Measurements from ENCODE around the gene HOMER3. TPM values are rescaled to one million over a fixed set of nuclear protein-coding genes. Genes with fewer than 3 reads are reported as not detected.

HOMER3 gene
- total RNA-seq: 1 to 10 TPM in 1 of 2 donors, under 1 TPM in 1; 0.86 to 1.8 TPM

DNA sequence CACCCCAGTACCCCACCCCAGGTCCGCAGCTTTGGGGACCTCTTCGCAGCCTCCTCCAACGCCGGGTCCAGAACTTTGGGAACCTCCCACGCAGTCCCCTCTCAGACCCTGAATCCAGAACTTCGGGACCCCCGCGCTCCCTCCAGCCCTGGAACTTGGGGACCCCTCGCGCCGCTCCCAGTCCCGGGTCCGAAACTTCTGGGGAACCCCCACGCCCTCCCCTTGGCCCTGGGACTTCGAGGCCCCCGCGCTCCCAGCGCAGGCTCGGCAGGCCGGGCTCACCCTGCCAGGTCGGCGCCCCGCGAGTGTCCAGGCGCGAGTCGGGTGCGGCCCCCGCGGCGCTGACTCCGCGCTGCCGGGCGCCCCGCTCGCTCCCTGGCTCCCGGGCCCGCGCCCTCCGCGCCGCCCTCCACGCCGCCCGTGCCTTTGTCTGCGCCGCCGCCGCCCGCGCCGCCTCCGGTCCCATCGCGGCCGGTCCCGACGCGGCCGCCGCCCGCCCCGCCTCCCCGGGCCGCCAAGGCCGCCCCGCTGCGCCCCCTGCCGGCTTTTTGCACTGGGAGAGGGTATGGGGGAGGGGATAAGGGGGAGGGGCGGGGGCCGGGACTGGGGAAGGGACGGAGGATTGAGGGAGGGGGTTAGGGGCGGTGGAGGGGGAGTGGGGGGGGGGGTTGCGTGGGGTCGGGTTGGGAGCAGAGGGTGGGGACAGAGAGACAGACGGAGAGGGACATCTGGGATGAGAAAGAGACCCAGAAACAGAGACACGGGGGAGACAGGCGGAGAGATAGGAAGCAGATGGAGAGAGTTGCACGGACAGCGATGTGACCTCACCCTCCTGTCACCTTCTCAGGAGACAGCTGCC lies at the start of gene HOMER3:
HOMER3 (minus strand) TSS at position 449 of the 859 bp plus-strand sequence. CDS start 2,235 bp downstream, outside the sequence.
- Mint-ChIP-seq H3K4me1 (ENCODE audit: low read depth) (peaks cover 10% of the 10 kb centered on the region), H3K27me3 (ENCODE audit: low read depth) (peaks cover 27% of the 10 kb centered on the region), H3K4me3 (peak within 1 kb of the TSS; percentile 79 to 80), H3K36me3 (ENCODE audit: insufficient read depth in 2 of 2) (no peaks in the 10 kb centered on the region), H3K27ac (no peak within 1 kb of the TSS), H3K9me3 (no peaks in the 10 kb centered on the region)
- DNase-seq (peak; percentile 85 to 88), ATAC-seq (replicated peaks in 1 of 2) (peak; percentile 89 to 90)

DNA sequence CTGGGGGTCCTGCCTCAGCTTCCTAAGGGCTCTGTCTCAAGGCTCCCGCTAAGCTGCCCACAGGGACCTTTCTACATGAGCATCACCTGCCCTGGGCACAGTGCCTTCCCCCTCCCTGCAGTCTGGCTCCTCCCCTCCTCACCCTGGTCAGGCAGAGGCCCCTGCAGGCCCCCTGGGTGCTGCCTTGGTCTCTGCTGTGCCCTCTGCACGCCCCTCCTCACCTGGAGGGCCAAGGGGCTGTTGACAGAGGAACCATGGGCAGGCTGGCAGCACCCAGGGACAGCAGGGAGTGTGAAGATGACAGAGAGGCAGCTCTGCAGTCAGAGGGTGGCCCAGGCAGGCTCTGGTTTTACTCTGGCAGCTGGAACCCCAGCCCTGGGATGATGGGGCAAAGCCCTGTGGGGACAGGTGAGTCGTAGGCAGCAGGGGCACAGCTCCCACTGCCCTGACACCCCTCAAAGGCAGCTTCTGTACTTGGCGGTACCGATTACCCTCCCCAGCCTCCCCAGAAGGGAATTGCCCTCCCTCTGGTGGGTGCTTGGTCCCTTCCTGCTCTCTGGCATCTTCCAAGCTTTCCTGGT lies 49.2 kb upstream of the HOMER3 start:
- no peak overlapping the region for H3K27ac Mint-ChIP-seq
- no peaks in the 10 kb centered on the region for H3K27me3 Mint-ChIP-seq (ENCODE audit: low read depth)
- H3K4me3 Mint-ChIP-seq: no peak overlapping the region
- H3K36me3 Mint-ChIP-seq (ENCODE audit: insufficient read depth in 2 of 2): peaks cover 5 to 9% of the 10 kb centered on the region in 2 donors
- H3K4me1 Mint-ChIP-seq (ENCODE audit: low read depth): no peaks in the 10 kb centered on the region
- ATAC-seq (replicated peaks in 1 of 2) (peak; percentile 8 to 20), DNase-seq (no peak)
- no peaks in the 10 kb centered on the region for H3K9me3 Mint-ChIP-seq

DNA sequence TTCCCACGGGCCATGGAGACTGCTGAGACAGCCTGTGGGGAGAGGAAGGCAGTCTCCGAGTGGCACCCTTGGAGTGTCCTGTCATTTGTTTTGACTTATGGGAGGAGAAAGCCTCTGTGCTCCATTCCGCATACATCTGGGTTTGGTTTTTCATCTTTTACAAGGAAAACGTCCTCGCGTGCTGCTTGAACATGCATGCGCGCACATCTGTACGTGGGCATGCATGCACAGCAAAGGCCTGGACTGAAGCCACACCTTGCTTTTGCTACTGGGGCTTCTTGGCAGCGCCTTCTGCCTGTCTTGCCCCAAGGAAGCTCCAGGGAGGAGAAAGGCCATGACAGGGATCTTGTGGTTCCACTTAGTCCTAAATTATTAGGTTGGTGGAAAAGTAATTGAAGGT lies 48.3 kb upstream of the HOMER3 start:
- Mint-ChIP-seq H3K4me3 (no peak overlapping the region), H3K27ac (no peak overlapping the region), H3K4me1 (ENCODE audit: low read depth) (no peaks in the 10 kb centered on the region), H3K36me3 (ENCODE audit: insufficient read depth in 2 of 2) (peaks cover 5 to 8% of the 10 kb centered on the region in 2 donors), H3K27me3 (ENCODE audit: low read depth) (no peaks in the 10 kb centered on the region), H3K9me3 (no peaks in the 10 kb centered on the region)
- ATAC-seq (replicated peaks in 1 of 2) (no peak), DNase-seq (no peak)

DNA sequence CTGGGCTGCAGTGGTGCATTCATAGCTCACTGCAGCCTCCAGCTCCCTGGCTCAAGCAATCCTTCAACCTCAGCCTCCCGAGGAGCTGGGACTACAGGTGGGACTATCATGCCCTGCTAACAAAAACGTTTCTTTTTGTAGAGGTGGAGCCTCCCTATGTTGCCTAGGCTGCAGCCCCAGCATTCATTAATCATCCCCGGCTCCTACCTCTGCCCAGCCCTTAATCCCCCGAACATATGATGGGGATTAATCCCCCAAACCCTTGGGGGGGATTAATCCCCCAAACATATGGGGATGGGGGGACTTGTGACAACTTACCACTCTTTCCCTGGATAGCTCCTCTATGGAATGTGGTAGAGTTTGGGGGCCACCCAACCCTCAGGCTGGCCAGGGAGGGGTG lies 46.4 kb upstream of the HOMER3 start:
- no peak for ATAC-seq (replicated peaks in 1 of 2)
- no peak overlapping the region for H3K4me3 Mint-ChIP-seq
- H3K4me1 Mint-ChIP-seq (ENCODE audit: low read depth): no peaks in the 10 kb centered on the region
- H3K27ac Mint-ChIP-seq: no peak overlapping the region
- no peaks in the 10 kb centered on the region for H3K27me3 Mint-ChIP-seq (ENCODE audit: low read depth)
- H3K36me3 Mint-ChIP-seq (ENCODE audit: insufficient read depth in 2 of 2): no peaks in the 10 kb centered on the region
- H3K9me3 Mint-ChIP-seq: no peaks in the 10 kb centered on the region
- no peak for DNase-seq

DNA sequence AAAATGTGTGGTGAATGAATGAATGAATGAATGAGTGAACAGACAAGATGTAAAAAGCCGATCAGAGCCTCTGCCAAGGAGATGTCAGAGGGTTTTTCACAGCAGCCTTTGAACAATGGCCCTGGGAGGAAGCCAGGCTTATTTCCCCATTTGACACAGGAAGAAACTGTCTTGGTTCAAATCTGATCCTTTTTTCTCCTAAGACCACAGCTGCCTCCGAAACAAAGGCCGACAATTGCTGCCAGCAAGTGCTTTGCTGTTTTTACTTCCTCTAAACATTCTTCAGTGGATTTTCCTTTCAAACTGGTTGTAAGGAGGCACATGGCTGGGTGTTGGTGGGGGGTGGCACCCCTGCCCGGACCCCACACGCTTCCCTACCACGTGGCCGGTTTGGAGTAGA lies 44.2 kb upstream of the HOMER3 start:
- Mint-ChIP-seq H3K4me1 (ENCODE audit: low read depth) (no peaks in the 10 kb centered on the region), H3K36me3 (ENCODE audit: insufficient read depth in 2 of 2) (no peaks in the 10 kb centered on the region), H3K27me3 (ENCODE audit: low read depth) (no peaks in the 10 kb centered on the region), H3K4me3 (no peak overlapping the region), H3K9me3 (no peaks in the 10 kb centered on the region), H3K27ac (no peak overlapping the region)
- ATAC-seq (replicated peaks in 1 of 2): no peak
- no peak for DNase-seq

DNA sequence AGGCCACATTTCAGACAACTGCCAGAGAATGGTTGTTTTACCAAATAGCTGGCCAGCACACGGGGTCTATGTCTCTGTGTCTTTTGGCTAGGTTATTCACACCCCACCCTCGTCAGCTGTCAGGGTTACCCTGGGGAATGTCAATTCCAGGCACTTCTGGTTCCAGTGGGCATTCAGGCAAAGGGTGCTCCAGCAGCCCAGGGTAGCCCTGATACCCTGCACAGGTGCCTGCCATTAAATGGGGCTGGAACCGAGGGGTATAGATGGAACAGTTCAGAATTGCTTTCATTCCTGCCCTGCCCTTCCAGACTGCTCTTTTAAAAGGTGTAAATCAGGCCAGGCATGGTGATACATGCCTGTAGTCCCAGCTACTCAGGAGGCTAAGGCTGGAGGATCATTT lies 43.2 kb upstream of the HOMER3 start:
- ATAC-seq (replicated peaks in 1 of 2): no peak
- Mint-ChIP-seq H3K4me3 (no peak overlapping the region), H3K27ac (no peak overlapping the region), H3K4me1 (ENCODE audit: low read depth) (no peaks in the 10 kb centered on the region), H3K9me3 (no peaks in the 10 kb centered on the region), H3K36me3 (ENCODE audit: insufficient read depth in 2 of 2) (no peaks in the 10 kb centered on the region), H3K27me3 (ENCODE audit: low read depth) (no peaks in the 10 kb centered on the region)
- no peak for DNase-seq

DNA sequence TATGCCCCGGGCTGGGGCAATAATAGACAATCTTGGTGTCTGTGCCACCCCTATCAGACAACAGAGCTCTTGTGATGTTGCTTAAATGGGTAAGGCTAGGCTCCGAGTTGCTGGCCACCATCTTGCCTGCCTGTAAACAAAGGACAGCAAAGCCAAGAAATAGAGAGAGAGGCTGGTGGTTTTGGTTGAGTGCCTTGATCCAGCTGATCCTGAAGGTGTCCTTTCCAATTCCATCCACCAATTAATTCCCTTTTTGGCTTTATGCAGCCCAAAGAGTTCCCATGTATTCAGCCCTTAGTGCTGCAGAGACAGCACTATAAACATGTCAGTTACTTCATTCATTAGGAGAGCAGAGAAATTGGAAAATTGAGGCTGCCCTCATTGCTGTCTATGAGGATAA lies 41.7 kb upstream of the HOMER3 start:
- H3K9me3 Mint-ChIP-seq: no peaks in the 10 kb centered on the region
- H3K27ac Mint-ChIP-seq: no peak overlapping the region
- H3K27me3 Mint-ChIP-seq (ENCODE audit: low read depth): no peaks in the 10 kb centered on the region
- DNase-seq (no peak), ATAC-seq (replicated peaks in 1 of 2) (no peak)
- no peak overlapping the region for H3K4me3 Mint-ChIP-seq
- H3K4me1 Mint-ChIP-seq (ENCODE audit: low read depth): no peaks in the 10 kb centered on the region
- no peaks in the 10 kb centered on the region for H3K36me3 Mint-ChIP-seq (ENCODE audit: insufficient read depth in 2 of 2)

DNA sequence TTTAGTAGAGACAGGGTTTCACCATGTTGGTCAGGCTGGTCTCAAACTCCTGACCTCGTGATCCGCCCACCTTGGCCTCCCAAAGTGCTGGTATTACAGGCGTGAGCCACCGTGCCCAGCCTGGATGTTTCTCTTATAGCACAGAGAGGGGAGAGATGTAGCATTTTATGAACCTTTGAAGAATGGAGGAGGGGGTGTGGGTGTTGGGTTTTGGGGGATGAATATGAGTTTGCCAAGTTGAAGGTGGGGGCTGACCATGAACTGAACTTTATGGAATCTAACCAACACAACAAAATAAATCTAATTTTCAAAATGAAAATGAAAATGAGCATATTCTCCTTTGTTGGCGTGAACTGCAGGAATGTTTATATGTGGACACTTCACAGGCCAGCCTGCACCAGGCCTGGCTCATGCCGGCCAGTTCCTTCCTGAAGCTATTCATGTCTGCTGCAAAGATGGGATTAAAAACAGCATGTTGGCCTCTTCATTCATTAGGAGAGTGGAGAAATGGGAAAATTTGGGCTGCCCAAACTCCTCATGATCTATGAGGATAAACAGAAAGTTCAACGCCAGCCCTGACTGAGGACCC lies 39.5 kb upstream of the HOMER3 start:
- H3K36me3 Mint-ChIP-seq (ENCODE audit: insufficient read depth in 2 of 2): no peaks in the 10 kb centered on the region
- no peak overlapping the region for H3K4me3 Mint-ChIP-seq
- DNase-seq (no peak), ATAC-seq (replicated peaks in 1 of 2) (no peak)
- no peaks in the 10 kb centered on the region for H3K9me3 Mint-ChIP-seq
- H3K4me1 Mint-ChIP-seq (ENCODE audit: low read depth): no peaks in the 10 kb centered on the region
- H3K27ac Mint-ChIP-seq: no peak overlapping the region
- no peaks in the 10 kb centered on the region for H3K27me3 Mint-ChIP-seq (ENCODE audit: low read depth)

DNA sequence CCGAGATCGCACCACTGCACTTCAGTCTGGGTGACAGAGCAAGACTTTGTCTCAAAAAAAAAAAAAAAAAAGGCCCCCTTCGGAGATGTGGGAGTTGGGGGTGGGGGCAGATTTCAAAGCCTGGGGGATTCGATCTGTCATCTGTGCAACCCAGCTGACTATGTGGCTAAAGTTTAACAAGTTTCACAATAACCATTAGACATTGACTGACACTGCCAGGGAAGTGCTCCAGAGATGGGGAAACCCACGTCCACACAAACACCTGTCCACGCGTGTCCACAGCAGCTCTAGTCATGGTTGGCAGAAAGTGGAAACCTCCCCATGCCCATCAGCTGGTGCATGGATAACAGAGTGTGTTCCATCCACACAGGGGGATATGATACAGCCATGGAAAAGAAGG lies 37.6 kb upstream of the HOMER3 start:
- ATAC-seq (replicated peaks in 1 of 2) (no peak), DNase-seq (no peak)
- H3K9me3 Mint-ChIP-seq: no peaks in the 10 kb centered on the region
- H3K27me3 Mint-ChIP-seq (ENCODE audit: low read depth): no peaks in the 10 kb centered on the region
- no peak overlapping the region for H3K27ac Mint-ChIP-seq
- H3K4me3 Mint-ChIP-seq: no peak overlapping the region
- no peaks in the 10 kb centered on the region for H3K36me3 Mint-ChIP-seq (ENCODE audit: insufficient read depth in 2 of 2)
- H3K4me1 Mint-ChIP-seq (ENCODE audit: low read depth): no peaks in the 10 kb centered on the region

DNA sequence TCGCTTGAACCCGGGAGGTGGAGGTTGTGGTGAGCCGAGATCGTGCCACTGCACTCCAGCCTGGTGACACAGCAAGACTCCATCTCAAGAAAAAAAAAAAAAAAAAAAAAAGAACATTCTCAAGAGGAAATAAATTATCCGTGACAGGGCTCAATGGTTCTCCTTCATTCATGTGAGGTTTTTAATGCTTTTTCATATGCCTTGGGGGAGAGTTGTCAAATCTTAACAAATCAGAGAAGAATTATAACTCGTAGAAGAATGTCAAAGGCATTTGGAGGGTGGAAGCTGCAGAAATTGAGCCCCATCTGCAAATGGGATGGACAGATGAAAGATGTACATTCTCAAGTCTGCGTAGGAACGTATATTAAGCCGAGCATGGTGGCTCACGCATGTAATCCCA lies 34.9 kb upstream of the HOMER3 start:
- no peaks in the 10 kb centered on the region for H3K4me1 Mint-ChIP-seq (ENCODE audit: low read depth)
- no peak overlapping the region for H3K4me3 Mint-ChIP-seq

DNA sequence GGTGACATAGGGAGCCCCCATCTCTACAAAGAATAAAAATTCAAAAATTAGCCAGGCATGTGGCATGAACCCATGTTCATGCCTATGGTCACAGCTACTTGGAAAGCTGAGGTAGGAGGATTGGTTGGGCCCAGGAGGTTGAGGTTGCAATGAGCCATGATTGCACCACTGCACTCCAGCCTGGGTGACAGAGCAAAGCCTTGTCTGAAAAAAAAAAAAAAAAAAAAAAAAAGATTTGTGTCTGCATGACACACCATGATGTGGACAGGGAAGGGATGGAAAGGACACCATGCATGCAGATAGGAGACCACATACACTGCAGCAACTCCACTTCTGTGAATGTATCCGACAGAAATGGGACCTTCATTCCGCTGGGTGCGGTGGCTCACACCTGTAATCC lies 34.0 kb upstream of the HOMER3 start:
- Mint-ChIP-seq H3K4me3 (no peak overlapping the region), H3K27ac (no peak overlapping the region), H3K4me1 (ENCODE audit: low read depth) (no peaks in the 10 kb centered on the region), H3K36me3 (ENCODE audit: insufficient read depth in 2 of 2) (no peaks in the 10 kb centered on the region), H3K27me3 (ENCODE audit: low read depth) (no peaks in the 10 kb centered on the region), H3K9me3 (no peaks in the 10 kb centered on the region)
- DNase-seq: no peak
- ATAC-seq (replicated peaks in 1 of 2): no peak

More for the DNA sequence above, 34.9 kb upstream of the HOMER3 start:
- no peaks in the 10 kb centered on the region for H3K27me3 Mint-ChIP-seq (ENCODE audit: low read depth)
- no peaks in the 10 kb centered on the region for H3K36me3 Mint-ChIP-seq (ENCODE audit: insufficient read depth in 2 of 2)
- H3K27ac Mint-ChIP-seq: no peak overlapping the region
- ATAC-seq (replicated peaks in 1 of 2): no peak
- no peak for DNase-seq
- H3K9me3 Mint-ChIP-seq: no peaks in the 10 kb centered on the region

DNA sequence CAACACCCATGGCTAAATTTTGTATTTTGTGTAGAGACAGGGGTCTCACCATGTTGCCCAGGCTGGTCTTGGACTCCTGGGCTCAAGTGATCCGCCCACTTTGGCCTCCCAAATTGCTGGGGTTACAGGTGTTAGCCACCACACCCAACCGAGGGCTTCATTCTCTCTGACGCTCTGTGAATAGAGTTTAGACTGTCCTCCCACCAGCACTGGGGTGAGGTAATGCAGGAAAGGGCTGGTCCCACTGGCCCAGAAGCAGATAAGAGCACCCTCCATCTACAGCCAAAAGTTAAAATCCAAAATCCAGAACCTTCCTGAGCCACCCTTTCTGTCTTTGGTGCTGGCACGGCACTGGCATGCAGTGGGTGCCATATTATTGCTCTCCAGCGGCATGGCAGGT lies 31.8 kb upstream of the HOMER3 start:
- H3K4me3 Mint-ChIP-seq: no peak overlapping the region
- no peaks in the 10 kb centered on the region for H3K4me1 Mint-ChIP-seq (ENCODE audit: low read depth)

DNA sequence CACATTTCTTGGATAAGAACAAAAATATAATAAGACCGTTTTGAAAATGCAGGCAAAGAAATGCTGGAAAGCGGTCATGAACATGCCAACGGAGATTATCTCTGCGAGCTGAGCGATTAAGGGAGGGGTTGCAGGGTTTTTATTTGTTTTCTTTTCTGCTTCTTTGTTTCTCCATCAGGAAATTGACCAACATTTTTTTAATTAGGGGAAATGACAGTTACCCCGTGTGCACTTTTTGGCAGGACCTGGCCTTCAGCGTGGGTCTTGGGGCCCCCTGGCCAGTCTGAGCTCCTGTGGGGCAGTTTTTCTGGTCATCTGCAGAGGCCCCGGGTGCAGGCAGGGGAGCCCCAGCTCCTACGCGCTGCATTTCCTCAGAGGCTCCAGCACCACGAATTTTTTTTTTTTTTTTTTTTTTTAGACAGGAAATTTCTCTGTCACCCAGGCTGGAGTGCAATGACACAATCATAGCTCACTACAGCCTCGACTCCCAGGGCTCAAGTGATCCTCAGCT lies 31.3 kb upstream of the HOMER3 start:
- H3K36me3 Mint-ChIP-seq (ENCODE audit: insufficient read depth in 2 of 2): peaks cover 1 to 3% of the 10 kb centered on the region in 2 donors
- ATAC-seq (replicated peaks in 1 of 2): no peak
- no peaks in the 10 kb centered on the region for H3K27me3 Mint-ChIP-seq (ENCODE audit: low read depth)
- DNase-seq: no peak
- no peaks in the 10 kb centered on the region for H3K9me3 Mint-ChIP-seq
- no peaks in the 10 kb centered on the region for H3K4me1 Mint-ChIP-seq (ENCODE audit: low read depth)
- no peak overlapping the region for H3K4me3 Mint-ChIP-seq
- H3K27ac Mint-ChIP-seq: no peak overlapping the region

More for the DNA sequence above, 31.8 kb upstream of the HOMER3 start:
- Mint-ChIP-seq H3K27ac (no peak overlapping the region), H3K36me3 (ENCODE audit: insufficient read depth in 2 of 2) (peaks cover 1 to 3% of the 10 kb centered on the region in 2 donors), H3K9me3 (no peaks in the 10 kb centered on the region), H3K27me3 (ENCODE audit: low read depth) (no peaks in the 10 kb centered on the region)
- DNase-seq: no peak
- no peak for ATAC-seq (replicated peaks in 1 of 2)
